ENCODE measurements around the gene C6orf118.
A peak's percentile ranks its signal among the peaks of the same experiment; 100 is the strongest.

The C6orf118 gene

DNA sequence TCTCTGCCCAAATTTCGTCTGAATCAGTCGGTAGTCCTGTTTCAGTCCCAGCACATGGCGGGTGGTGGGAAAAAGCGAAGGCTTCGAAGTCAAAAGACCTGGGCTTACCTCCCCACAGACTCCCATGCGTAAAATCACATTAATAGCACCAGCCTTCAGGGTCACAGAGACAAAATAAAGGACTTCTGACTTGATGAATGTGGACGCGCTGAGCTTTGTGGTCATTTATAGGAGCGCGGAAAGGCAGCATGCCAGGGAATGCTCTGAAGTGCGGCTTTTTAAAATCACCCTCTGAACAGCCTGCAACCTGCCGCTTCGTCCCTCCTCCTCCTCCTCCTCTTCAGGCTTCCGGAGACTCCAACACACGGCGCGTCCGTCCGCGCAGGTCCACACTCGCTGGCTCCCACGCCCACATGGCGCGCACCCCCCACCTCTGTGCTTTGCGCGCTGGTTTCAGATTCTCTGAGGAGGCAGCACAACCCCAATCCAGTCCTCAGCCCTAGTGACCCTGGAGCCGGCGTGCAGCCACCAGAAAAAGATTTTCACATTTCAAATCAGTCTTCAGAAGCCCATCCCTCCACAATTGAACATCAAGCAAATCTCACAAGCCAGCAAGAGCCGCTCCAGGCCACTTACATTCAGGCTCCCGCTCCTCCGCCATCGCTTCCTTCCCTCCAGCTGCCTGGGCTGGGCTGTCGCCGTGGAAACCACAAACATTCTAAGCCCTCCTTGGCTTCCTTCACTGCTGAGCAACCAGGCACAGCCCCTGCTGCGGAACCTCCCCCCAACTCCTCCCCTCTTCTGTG lies at the start of gene C6orf118:
C6orf118 (minus strand) TSS at position 680 of the 806 bp plus-strand sequence; CDS start at position 661, 19 bp downstream.
- H3K27ac Mint-ChIP-seq = no peak within 1 kb of the TSS
- H3K4me3 Mint-ChIP-seq = peak within 1 kb of the TSS; percentile 73
- H3K4me1 Mint-ChIP-seq (ENCODE audit: low read depth) = peaks cover 9% of the 10 kb centered on the region
- peaks cover 3% of the 10 kb centered on the region for H3K27me3 Mint-ChIP-seq
- peaks cover 3% of the 10 kb centered on the region for H3K9me3 Mint-ChIP-seq (ENCODE audit: low read depth)
- no peaks in the 10 kb centered on the region for H3K36me3 Mint-ChIP-seq

DNA sequence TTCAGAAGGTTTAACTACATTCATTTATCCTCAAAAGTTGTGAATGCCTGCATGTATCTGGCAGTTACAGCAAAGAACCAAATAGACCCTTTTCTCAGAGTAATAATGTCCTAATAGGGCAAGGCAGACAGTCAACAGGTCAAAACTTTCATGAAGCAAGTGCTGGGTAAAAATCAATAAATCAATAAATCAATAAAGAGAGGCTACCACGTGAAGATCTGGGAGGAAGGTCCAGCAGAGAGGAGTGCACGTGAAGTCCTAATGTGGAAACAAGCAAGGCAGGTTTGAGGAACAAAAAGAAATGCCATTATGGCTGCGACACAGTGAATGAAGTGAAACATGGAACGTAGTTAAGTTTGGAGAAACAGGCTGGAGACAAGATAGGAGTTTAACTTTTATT lies 36.3 kb upstream of the C6orf118 start:
- Mint-ChIP-seq H3K4me3 (no peak overlapping the region), H3K27me3 (no peaks in the 10 kb centered on the region), H3K9me3 (ENCODE audit: low read depth) (peaks cover 20% of the 10 kb centered on the region), H3K27ac (no peak overlapping the region), H3K36me3 (no peaks in the 10 kb centered on the region), H3K4me1 (ENCODE audit: low read depth) (no peaks in the 10 kb centered on the region)

DNA sequence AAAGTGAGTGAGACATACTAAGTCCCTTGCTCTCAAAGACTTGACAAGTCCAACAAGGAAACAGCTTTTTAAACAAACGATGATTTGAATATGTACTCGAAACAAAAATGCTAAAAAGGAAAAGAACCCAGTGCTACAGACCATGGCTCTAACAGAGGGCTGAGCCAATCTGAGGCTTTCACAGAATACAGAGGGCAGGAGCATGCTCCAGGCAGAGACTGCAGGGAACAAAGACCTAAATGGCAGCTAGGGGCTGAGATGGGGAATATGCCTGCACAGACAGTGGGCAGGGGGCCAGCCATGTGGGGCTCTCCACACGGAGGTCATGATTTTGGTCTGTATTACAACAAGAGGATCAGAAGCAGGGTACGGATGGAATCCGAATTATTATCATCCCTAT lies 31.1 kb upstream of the C6orf118 start:
- Mint-ChIP-seq H3K4me1 (ENCODE audit: low read depth) (no peaks in the 10 kb centered on the region), H3K9me3 (ENCODE audit: low read depth) (peaks cover 10% of the 10 kb centered on the region), H3K4me3 (no peak overlapping the region), H3K27me3 (no peaks in the 10 kb centered on the region), H3K27ac (no peak overlapping the region), H3K36me3 (no peaks in the 10 kb centered on the region)

DNA sequence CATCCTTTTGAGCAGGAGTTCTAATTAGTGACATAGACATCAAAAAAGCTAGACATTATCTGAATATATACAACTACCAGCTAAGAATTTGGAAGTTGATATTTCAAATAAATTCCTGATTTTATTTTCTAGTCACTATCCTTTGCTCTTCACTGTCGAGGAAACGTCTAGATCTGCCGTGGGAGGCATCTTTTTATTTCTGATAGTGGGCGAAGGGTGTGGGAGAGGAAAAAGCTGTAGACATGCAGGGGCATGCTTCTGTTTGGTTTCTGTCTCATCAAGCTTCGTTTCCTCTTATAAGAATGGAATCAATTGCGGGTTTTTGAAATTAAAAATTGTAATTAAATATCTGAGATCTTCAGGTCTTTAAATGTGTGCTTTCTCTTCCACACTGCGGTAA lies 16.2 kb upstream of the C6orf118 start:
- peaks cover 3% of the 10 kb centered on the region for H3K36me3 Mint-ChIP-seq
- H3K9me3 Mint-ChIP-seq (ENCODE audit: low read depth) = peaks cover 14% of the 10 kb centered on the region
- H3K27ac Mint-ChIP-seq = no peak overlapping the region
- H3K27me3 Mint-ChIP-seq = no peaks in the 10 kb centered on the region
- no peaks in the 10 kb centered on the region for H3K4me1 Mint-ChIP-seq (ENCODE audit: low read depth)
- no peak overlapping the region for H3K4me3 Mint-ChIP-seq

DNA sequence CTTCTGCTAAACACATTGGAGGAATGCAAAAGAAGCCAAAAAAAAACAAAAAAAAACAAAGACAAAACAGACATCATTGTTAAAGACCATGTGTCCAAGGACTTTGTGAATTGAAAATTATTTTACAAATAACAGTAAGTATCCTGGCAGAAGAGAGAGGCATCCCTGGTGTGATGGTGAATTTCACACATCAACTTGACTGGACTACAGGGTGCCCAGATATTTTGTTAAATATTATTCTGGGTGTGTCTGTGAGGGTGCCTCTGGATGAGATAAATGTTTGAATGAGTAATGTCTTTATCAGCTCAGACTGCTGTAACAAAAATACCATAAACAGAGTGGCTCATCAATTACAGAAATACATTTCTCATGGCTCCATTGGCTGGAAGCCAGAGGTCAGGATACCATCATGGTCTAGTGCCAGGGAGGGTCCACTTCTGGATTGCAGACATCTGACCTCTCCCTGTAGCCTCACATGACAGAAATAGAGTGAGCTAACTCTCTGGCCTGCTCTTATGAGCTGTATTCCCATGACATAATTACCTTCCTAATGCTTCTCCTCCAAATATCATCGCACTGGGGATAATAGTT lies 12.2 kb upstream of the C6orf118 start:
- Mint-ChIP-seq H3K27ac (no peak overlapping the region), H3K27me3 (no peaks in the 10 kb centered on the region), H3K9me3 (ENCODE audit: low read depth) (peaks cover 25% of the 10 kb centered on the region), H3K36me3 (peaks cover 3% of the 10 kb centered on the region), H3K4me3 (no peak overlapping the region), H3K4me1 (ENCODE audit: low read depth) (no peaks in the 10 kb centered on the region)

DNA sequence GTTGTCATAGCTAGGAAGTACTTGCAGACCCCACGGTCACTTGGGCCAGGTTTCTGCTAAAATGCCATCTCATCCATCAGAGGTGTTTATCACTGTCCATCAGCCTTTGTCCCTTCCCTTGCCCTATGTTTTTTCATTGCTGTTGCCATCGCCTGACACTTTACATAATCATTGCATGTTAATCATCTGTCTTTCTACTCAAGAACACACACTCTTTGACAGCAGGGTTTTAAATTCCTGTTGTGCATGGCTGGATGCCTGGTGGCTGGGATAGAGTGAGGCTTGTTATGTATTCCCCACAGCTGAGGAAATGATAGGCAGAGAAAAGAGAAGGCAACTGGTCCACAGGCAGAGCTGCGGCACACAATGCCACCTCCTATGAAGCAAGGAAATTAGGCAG lies 11.7 kb upstream of the C6orf118 start:
- Mint-ChIP-seq H3K27ac (no peak overlapping the region), H3K27me3 (no peaks in the 10 kb centered on the region), H3K4me1 (ENCODE audit: low read depth) (no peaks in the 10 kb centered on the region), H3K36me3 (peaks cover 3% of the 10 kb centered on the region), H3K4me3 (no peak overlapping the region), H3K9me3 (ENCODE audit: low read depth) (peaks cover 25% of the 10 kb centered on the region)

DNA sequence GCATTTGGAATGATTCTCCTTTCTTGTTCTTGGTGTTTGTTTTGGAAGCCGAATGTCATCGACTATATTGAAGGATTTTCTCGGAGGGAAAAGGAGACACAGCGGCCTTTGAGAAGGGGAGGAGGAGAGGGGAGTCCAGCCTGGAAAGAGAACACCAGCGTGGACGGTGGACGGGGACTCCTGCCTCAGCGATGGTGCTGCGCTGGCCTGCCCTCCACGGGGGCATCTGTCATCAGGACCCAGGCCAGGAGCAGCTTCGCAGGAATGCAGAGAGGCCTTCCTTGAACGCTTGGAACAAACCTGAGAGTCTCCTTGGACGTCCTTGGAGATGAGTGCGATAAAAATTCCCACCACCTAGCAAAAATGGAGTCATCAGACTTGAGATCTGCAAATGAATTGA lies 8.3 kb upstream of the C6orf118 start:
- no peak overlapping the region for H3K27ac Mint-ChIP-seq
- H3K9me3 Mint-ChIP-seq (ENCODE audit: low read depth) = peaks cover 31% of the 10 kb centered on the region
- H3K27me3 Mint-ChIP-seq = no peaks in the 10 kb centered on the region
- H3K36me3 Mint-ChIP-seq = peaks cover 3% of the 10 kb centered on the region
- no peaks in the 10 kb centered on the region for H3K4me1 Mint-ChIP-seq (ENCODE audit: low read depth)
- H3K4me3 Mint-ChIP-seq = no peak overlapping the region

DNA sequence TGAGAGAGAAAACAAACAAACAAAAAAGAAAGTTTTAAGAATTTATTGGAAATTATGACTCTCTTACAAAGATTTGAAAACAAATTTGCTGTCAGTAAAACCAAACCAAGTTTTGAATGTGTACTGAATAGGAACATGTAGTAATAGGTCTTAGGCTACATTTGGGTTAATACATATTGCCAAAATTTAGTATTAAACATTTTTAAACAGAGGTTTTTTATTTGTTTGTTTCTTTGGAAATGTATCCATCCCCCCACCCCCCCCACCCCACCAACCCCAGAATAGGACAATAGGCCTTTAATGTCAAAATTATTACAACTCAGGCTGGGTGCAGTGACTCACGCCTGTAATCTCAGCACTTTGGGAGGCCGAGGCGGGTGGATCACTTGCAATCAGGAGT lies 2.5 kb downstream of the C6orf118 start:
- no peaks in the 10 kb centered on the region for H3K36me3 Mint-ChIP-seq
- H3K4me1 Mint-ChIP-seq (ENCODE audit: low read depth) = peaks cover 9% of the 10 kb centered on the region
- no peak overlapping the region for H3K4me3 Mint-ChIP-seq

DNA sequence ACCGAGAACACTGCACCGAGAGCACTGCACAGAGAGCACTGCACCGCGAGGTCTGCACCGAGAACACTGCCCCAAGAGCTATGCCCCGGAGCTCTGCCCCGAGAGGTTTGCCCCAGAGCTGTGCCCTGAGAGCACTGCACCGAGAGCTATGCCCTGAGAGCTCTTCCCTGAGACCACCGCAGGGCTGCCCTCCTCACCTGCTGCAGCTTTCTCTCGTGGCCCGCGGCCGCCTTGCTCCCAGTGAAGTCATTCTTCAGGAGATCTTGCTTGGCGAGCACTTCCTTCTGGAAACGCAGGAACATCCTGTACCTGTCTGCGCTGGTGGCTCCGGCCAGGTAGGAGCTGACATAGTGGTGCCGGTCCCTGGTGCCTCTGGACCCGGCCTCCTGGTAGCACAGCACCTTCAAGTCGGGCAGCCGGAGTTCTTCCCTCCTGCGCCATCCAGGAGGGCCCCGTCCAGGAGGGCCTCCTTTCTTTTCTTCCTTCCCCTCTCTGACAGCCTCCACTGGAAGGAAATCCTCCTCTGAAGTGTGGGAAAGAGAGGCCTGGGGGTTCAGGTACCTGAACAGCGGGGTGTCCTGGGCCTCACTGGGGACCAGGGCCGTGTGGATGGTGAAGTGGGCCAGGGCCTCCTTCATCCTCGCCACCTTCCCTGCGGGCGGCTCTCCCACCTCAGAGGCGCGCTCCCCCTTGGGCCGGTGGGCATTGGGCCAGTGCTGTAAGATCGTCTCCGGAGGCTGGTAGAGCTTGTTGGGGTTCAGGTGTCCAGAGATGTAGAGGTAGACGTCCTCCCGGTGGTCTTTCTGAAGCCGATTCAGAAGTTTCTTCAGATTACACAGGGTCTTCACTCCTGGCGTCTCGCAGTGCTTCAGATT lies 7.8 kb downstream of the C6orf118 start:
- H3K9me3 Mint-ChIP-seq (ENCODE audit: low read depth) = no peaks in the 10 kb centered on the region
- no peaks in the 10 kb centered on the region for H3K4me1 Mint-ChIP-seq (ENCODE audit: low read depth)
- H3K4me3 Mint-ChIP-seq = no peak overlapping the region
- H3K27me3 Mint-ChIP-seq = no peaks in the 10 kb centered on the region
- no peaks in the 10 kb centered on the region for H3K36me3 Mint-ChIP-seq
- H3K27ac Mint-ChIP-seq = no peak overlapping the region

More for the DNA sequence above, 2.5 kb downstream of the C6orf118 start:
- Mint-ChIP-seq H3K9me3 (ENCODE audit: low read depth) (no peaks in the 10 kb centered on the region), H3K27ac (no peak overlapping the region), H3K27me3 (peaks cover 3% of the 10 kb centered on the region)

DNA sequence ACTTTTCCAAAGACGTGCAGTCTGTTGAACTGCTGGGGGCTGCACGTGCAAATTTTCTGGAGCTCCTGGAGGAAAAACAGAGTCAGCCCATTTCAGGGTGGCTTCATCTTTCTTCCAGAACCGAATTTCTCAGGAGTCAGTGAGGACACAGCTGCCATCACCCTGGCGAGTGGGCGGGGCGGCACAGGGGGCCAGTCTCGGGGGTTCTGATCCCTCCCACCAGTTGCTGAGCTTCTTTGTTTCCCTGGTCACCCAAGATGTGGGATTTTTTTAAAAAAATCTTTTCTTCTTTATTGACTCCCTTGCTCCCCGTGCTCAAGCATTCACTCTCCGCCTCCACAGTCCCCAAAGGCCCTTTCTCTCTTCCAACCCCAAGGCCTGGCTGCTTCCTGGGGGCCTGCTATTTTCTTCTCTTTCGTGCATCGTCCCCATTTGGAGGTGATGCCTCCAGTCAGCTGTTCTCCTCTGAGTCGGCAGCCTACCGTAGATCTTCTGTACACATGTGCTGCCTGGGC lies 8.9 kb downstream of the C6orf118 start:
- H3K36me3 Mint-ChIP-seq = no peaks in the 10 kb centered on the region
- H3K9me3 Mint-ChIP-seq (ENCODE audit: low read depth) = no peaks in the 10 kb centered on the region
- H3K4me1 Mint-ChIP-seq (ENCODE audit: low read depth) = no peaks in the 10 kb centered on the region
- no peak overlapping the region for H3K4me3 Mint-ChIP-seq
- H3K27me3 Mint-ChIP-seq = no peaks in the 10 kb centered on the region
- H3K27ac Mint-ChIP-seq = no peak overlapping the region

DNA sequence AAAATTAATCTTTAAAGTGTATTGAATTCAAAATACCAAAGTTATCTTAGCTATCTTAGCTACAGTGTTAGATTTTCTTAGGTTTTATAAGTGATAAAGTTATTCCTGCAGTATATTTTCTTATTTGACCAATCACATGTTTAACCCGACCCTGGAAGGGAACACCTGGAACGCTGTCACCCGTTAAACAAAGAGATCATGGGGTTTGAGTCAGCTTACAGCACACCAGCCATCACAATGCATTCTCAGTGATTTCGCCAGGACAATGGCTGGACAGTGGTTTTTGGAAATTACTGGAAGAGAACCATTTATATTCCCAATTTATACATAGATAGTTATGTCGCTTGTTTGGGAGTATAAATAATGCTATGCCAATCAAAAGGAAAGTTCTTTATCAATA lies 10.5 kb downstream of the C6orf118 start:
- Mint-ChIP-seq H3K36me3 (no peaks in the 10 kb centered on the region), H3K27me3 (no peaks in the 10 kb centered on the region), H3K27ac (no peak overlapping the region), H3K4me3 (no peak overlapping the region), H3K4me1 (ENCODE audit: low read depth) (no peaks in the 10 kb centered on the region), H3K9me3 (ENCODE audit: low read depth) (no peaks in the 10 kb centered on the region)

DNA sequence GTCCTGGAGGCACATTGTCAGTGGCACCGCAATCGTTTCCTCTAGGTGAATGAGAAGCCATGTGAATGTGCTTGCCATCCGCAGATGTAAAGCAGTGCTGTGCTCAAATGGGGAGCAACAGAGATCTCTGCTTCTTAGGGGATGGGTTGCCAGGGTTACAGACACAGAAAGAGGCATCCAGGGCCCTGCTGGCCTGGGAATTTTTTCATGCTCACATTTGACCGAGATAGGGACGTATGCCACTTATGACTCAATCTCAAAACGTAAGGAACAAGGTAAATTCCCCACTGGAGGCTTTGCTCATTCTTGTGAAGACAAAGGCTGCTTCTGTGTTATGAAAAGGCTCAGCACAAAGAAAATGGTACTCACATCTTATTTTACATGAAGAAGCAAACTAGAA lies 11.0 kb downstream of the C6orf118 start:
- Mint-ChIP-seq H3K27ac (no peak overlapping the region), H3K4me1 (ENCODE audit: low read depth) (no peaks in the 10 kb centered on the region), H3K4me3 (no peak overlapping the region), H3K9me3 (ENCODE audit: low read depth) (no peaks in the 10 kb centered on the region), H3K36me3 (no peaks in the 10 kb centered on the region), H3K27me3 (no peaks in the 10 kb centered on the region)

DNA sequence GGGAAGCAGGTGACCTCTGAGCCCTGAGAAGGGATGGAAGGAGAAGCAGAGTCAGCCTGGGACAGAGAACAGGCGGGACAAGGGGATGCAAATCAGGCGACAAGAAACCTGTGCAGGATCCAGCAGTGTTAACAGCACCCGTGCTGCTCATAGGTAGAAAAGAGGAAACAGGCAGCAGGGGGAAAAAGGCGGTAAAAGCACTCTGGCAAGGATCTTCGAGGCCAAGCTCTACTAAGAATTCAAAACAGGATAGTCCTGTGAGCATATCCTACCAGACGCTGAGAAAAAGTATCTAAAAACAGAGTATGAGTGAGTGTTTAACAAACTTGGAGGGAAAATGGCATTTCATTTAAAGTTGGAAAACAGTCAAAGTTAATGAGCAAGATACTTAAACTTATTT lies 16.7 kb downstream of the C6orf118 start:
- no peak overlapping the region for H3K27ac Mint-ChIP-seq
- H3K36me3 Mint-ChIP-seq = no peaks in the 10 kb centered on the region
- no peak overlapping the region for H3K4me3 Mint-ChIP-seq
- H3K4me1 Mint-ChIP-seq (ENCODE audit: low read depth) = no peaks in the 10 kb centered on the region
- no peaks in the 10 kb centered on the region for H3K27me3 Mint-ChIP-seq
- no peaks in the 10 kb centered on the region for H3K9me3 Mint-ChIP-seq (ENCODE audit: low read depth)

DNA sequence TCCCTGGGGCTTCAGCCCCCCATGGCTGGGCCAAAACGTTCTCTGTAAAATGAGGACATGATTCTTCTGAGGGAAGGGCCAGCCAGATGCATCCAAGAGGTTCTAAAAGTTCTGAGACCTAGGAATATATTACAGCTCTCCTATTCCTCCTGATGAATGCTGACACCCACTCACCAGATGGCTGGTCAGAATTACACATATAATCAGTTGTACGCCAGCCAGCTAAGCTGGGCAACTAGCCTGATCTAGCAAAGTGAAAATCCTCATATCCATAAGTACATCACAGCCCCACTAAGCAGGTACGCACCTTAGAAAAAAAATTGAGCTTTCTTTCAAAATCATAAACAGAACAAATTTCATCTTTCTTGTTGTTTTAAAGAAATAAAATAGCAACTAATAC lies 34.8 kb downstream of the C6orf118 start:
- H3K36me3 Mint-ChIP-seq = no peaks in the 10 kb centered on the region
- no peak overlapping the region for H3K27ac Mint-ChIP-seq
- H3K4me1 Mint-ChIP-seq (ENCODE audit: low read depth) = no peaks in the 10 kb centered on the region
- H3K4me3 Mint-ChIP-seq = no peak overlapping the region
- H3K27me3 Mint-ChIP-seq = no peaks in the 10 kb centered on the region
- no peaks in the 10 kb centered on the region for H3K9me3 Mint-ChIP-seq (ENCODE audit: low read depth)

DNA sequence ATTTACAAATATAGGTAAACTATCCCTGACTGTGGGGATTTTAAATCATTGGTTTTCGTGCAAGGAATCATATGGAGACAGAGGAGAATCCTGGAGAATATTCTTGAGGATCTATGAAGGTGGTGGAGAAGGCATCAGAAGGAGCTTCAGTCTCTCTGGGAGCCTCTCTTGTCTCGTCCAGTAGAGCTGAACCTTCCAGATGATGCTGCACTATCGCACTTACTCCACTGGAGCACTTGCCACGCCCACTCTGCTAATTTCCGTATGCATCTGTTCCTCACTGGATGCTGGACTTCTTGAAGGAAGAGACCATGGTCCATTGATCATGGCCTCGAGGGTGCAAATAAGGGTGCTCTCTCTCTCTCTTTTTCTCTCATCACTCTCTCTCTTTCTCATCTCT lies 36.8 kb downstream of the C6orf118 start:
- Mint-ChIP-seq H3K27ac (no peak overlapping the region), H3K4me1 (ENCODE audit: low read depth) (no peaks in the 10 kb centered on the region), H3K9me3 (ENCODE audit: low read depth) (no peaks in the 10 kb centered on the region), H3K27me3 (no peaks in the 10 kb centered on the region), H3K4me3 (no peak overlapping the region), H3K36me3 (no peaks in the 10 kb centered on the region)
